OCI-M2 (cell line): ENCODE measurements around the gene TDRD3.

Experiments used
- DNase-seq: peaks from one replicate; lab custom pipeline; 2025; ENCODE audit not compliant: unreplicated experiment; lab: John Stamatoyannopoulos, UW

Gene TDRD3

GRCh38 chr13:60448907-60449510, 52.0 kb downstream of the TDRD3 start:
- DNase-seq = peak; percentile 35

- DNase-seq = no peak
Measured at GRCh38 chr13:60453490-60453889, 56.5 kb downstream of the TDRD3 start.

GRCh38 chr13:60454425-60454824, 57.4 kb downstream of the TDRD3 start:
- no peak for DNase-seq

- no peak for DNase-seq
Measured at GRCh38 chr13:60463787-60464186, 66.8 kb downstream of the TDRD3 start.

- no peak for DNase-seq
Measured at GRCh38 chr13:60467098-60467497, 70.1 kb downstream of the TDRD3 start.

GRCh38 chr13:60479273-60479672, 82.3 kb downstream of the TDRD3 start:
- DNase-seq = no peak

GRCh38 chr13:60482012-60482411, 85.0 kb downstream of the TDRD3 start:
- no peak for DNase-seq

- DNase-seq = no peak
Measured at GRCh38 chr13:60484865-60485264, 87.8 kb downstream of the TDRD3 start.

GRCh38 chr13:60491531-60491930, 94.5 kb downstream of the TDRD3 start:
- no peak for DNase-seq

GRCh38 chr13:60492187-60492586, 95.2 kb downstream of the TDRD3 start:
- DNase-seq = no peak

GRCh38 chr13:60494296-60494695, 97.3 kb downstream of the TDRD3 start:
- DNase-seq = no peak

- DNase-seq = no peak
Measured at GRCh38 chr13:60501236-60501635, 104.2 kb downstream of the TDRD3 start.

- no peak for DNase-seq
Measured at GRCh38 chr13:60509601-60510386, 112.8 kb downstream of the TDRD3 start.

- DNase-seq = no peak
Measured at GRCh38 chr13:60511637-60512036, 114.6 kb downstream of the TDRD3 start.

GRCh38 chr13:60514891-60515290, 117.9 kb downstream of the TDRD3 start:
- no peak for DNase-seq

GRCh38 chr13:60519496-60519895, 122.5 kb downstream of the TDRD3 start:
- DNase-seq = no peak

GRCh38 chr13:60520902-60521569, 124.0 kb downstream of the TDRD3 start:
- no peak for DNase-seq

- no peak for DNase-seq
Measured at GRCh38 chr13:60538566-60538965, 141.5 kb downstream of the TDRD3 start.

- DNase-seq = no peak
Measured at GRCh38 chr13:60540276-60540675, 143.3 kb downstream of the TDRD3 start.

- DNase-seq = no peak
Measured at GRCh38 chr13:60562096-60562780, 165.2 kb downstream of the TDRD3 start.

- DNase-seq = no peak
Measured at GRCh38 chr13:60571571-60571970, 174.6 kb downstream of the TDRD3 start.
